NCI-H128 (cell line): ENCODE results near the gene ARMC5.
"Not testable (repeated sequence)": the region's sequence is repeated elsewhere in the genome, so short reads cannot be mapped to it uniquely, and the experiment has no call there.

ENCODE experiments used
- DNase-seq: peaks from one replicate; lab custom pipeline; 2025; ENCODE audit not compliant: unreplicated experiment; lab: John Stamatoyannopoulos, UW

Gene ARMC5

DNA sequence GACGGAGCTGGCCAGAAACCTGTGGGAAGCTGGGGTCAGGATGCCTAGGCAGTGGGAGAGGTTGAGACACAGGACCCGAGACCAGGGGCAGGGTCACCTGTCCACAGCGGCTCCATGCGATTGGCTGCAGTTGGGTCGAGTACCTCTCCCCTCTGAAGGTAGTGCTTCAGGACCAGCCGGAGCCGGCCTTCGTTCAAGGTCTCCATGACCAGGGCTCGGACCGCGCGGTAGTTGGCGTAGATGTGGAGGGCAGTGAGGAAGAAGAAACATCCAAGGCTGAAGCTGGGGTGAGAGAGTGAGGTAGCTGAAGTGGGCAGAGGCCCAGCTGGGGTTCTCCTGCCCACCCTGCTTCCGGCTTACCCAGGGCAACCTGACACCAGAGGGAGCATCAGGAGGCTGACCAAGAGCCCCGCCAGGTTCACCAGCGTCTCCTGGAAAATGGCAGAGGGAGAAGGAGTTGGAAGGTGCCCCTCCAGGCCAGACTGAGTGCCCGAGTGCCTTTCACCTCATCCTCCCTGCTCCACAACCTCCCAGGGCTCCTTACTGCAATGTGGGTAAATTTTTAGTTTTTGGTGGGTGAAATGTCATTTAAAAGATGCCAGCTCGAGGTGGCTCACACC lies 34.3 kb downstream of the ARMC5 start:
- DNase-seq = no peak

DNA sequence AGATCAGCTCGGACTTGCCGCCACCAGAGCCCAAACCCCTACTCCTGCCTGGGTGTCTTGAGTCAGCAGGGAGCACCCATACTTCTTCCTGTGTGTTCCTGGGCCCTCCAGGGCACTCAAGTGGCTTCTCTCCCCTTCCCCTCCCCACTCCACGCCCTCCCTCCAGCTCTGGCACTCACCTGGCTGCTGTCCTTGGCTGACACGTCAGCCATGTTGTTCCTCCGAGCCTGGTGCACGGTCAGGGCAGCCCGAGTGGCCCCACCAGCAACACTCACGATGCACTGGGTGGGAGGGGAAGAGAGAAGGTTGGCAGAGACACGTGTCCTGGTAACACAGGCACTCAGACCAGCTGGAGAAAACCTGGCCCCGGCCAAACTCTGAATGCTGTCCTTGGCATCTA lies 37.4 kb downstream of the ARMC5 start:
- DNase-seq = no peak

DNA sequence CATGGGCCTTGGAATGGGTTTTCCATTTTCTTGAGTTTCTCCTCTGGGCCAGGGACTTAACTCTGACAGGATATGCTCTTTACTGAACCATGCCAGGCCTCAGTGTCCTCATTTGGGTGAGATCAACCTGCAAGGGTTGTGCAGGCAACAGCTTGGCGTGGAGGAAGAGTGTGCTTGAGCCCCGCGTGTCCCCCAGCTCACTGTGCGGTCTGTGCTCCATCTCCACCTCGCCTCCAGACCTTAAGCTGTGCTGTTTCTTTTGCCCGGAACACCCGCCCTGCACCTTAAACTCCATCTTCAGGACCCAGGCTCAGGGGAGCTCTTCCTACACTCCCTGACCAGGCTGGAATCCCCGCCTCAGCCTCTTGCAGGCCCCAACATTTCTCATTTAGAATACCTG lies 39.2 kb downstream of the ARMC5 start:
- DNase-seq = no peak

DNA sequence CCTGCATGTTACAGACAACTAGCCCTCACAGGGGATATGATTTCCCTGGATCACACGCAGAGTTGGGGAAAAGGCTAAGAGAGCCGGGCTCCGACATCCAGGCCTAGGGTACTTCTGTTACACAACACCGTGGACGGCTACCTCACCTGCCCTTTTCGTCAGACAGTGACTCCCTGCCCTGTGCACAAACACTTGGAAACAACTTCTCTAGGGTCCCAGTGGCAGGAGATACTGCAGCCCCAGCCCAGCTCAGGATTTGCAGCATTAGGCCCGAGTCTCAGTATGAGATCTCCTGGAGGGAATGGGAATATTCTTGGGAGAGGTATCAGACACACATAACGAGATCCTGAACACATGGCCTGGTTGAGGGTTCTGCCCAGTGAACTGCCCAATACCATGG lies 40.6 kb downstream of the ARMC5 start:
- no peak for DNase-seq

DNA sequence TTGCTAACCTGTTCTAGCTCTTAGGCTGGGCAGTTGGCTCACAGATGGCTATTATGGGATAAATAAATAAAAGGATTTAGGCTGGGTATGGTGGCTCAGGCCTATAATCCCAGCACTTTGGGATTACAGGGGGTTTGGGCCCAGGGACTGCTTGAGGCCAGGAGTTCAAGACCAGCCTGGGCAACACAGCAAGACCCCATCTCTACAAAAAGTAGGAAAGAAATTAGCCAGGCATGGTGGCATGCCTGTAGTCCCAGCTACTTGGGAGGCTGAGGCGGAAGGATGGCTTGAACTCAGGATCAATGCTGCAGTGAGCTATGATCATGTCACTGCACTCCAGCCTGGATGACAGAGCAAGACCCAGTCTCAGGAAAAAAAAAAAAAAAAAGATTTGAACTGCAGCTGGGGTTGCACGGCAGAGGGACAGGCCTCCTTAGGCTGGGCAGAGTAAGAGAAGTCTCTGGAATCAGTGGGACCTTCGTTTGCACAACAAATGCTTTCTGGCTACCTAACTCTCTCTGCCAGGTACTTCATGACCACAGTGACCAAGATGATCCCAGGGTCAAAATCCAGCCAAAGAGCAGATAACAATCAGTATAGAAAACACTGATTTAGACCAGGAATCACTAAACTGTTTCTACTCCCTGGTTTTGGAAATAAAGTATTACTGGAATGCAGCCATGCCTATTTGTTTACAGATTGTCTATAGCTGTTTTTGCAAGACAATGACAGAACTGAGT lies 42.1 kb downstream of the ARMC5 start:
- no peak for DNase-seq

DNA sequence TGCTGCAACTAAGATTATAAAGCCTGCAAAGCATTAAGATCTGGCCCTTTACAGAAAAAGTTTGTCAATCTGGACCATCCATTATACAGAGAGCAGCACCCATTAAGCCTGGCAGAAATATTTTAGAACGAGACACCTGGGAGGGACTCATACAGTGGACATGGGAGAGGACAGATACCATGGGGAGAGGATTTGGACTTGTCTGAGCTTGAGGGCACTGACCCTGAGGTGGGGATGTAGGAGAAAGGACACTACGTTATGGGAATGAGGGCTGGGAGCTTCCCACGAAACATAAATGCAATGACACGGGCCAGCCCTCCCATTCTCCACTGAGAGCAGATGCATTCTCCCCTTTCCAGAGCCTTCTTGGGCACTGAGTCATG lies 42.7 kb downstream of the ARMC5 start:
- DNase-seq = no peak

- no peak for DNase-seq
Observed at GRCh38 chr16:31502981-31503380, 43.7 kb downstream of the ARMC5 start.

DNA sequence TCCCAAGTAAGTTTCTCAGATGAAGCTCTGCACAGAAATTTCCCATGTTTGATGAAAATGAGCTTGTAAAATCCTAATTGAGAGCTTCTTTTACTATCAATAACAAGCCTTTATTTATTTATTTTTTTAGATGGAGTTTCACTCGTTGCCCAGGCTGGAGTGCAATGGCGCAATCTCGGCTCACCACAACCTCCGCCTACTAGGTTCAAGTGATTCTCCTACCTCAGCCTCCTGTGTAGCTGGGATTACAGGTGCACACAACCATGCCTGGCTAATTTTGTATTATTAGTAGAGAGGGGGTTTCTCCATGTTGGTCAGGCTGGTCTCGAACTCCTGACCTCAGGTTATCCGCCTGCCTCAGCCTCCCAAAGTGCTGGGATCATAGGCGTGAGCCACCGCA lies 44.3 kb downstream of the ARMC5 start:
- not testable (repeated sequence) for DNase-seq

- no peak for DNase-seq
Observed at GRCh38 chr16:31504159-31504558, 44.9 kb downstream of the ARMC5 start.

- no peak for DNase-seq
Observed at GRCh38 chr16:31505483-31505882, 46.2 kb downstream of the ARMC5 start.

DNA sequence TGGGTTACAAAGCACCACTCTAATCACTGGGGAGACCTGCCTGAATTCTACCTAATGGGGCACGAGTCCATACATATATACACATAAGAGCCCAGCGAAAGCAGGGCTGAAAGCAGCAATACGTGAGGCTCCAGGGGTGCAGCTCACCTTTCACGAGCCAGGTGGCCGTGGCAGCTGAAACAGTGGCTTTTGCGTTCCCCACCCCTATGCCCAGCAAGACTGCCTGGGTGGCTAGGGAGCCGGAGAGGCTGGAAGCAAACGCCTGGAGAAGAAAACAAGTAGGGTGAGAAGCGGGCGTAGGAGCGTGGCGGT lies 48.3 kb downstream of the ARMC5 start:
- DNase-seq = no peak

DNA sequence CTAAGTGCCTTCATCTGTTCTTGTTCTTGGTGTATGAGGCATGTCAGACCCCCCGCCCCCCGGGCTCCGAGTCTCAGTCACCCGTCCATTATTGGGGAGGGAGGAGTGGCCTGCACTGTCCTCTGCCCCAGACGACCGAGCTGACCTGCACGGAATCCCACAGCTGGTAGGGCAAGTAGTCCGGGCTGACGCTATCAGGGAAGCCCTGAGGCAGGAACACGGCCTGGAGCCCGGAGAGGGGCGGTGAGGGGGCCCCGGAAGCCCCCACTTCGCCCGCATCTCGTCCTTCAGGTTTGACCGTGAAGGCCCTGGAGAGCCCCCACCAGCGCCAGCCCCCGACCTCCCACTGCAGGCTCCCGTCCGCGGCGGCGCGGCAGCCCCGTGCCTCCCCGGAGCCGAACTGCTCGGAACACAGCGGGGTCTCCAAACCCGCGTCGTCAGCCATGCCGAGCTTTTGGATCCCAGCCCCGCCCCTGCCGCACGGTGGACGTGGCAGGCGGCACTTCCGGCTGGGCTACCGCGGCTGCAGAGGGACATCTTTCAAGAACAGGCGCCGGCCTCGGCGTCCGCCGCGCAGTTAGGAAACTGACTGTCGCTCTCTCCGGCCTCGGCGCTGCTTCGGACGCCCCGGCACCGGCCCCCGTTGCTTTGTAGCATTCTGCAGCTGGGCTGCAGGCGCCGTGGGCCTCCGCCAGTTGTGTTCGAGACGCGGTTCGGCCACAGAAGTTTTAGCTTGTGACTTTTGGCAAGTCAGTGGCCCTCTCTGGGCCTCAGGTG lies 48.8 kb downstream of the ARMC5 start, which contains the start of gene RUSF1:
Gene RUSF1, minus strand, starts transcription at position 463 of the 777 bp plus-strand sequence. Its CDS starts 18 bp downstream, at position 445.
- peak; percentile 39 for DNase-seq

- DNase-seq = no peak
Observed at GRCh38 chr16:31508706-31509195, 49.5 kb downstream of the ARMC5 start.

DNA sequence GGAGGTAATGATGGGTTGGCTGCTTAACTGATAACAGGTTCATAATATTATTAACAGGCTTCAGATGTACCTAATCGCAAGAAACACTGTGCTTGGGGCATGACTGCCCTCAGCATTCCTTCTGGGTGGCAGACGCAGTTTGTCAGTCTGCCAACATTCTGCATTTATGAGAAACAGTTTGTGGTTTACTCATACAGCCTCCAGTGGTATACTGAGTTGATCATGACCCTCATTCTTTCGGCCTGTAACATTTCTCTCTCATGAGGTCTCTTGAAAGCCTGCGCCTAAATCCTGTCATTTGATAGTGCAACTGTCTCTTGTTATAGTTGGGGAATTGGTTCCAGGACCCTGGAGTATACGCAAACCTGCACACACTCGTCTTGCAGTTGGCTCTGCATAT lies 53.8 kb downstream of the ARMC5 start:
- no peak for DNase-seq

DNA sequence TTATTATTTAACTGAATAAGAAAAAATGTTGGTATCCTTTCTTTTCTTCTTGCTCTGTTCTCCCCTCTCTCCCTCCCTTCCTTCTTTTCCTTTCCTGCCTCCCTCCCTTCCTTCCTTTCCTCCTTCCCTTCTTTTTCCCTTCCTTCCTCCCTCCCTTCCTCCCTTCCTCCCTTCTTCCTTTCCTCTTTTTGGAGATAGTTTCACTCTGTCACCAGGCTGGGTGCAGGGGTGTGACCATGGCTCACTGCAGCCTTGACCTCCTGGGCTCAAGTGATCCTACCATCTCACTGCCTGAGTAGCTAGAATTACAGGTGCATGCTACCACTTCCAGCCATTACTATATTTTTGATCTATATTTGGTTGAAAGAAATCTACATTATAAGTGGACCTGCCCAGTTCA lies 54.6 kb downstream of the ARMC5 start:
- no peak for DNase-seq
